GM13976 (cell line): Measurements from ENCODE around the gene POLR2L.

ENCODE experiments used
- DNase-seq: peaks from one replicate; pipeline ENCODE4 v3.0.0; 2012; ENCODE audit warnings: low spot score
- CTCF ChIP-seq: IDR thresholded peaks from 2 replicates; pipeline ENCODE4 v1.5.1; 2012; ENCODE audit warnings: borderline replicate concordance, mild to moderate bottlenecking; ENCODE audit not compliant: insufficient read depth; ENCODE audit errors: extremely low read depth, missing control alignments, control extremely low read depth
- in situ Hi-C: fragments of 300-500 bp; cut with MboI; formaldehyde crosslinking; loops from one replicate; pipeline ENCODE4 v1.12.0; 2022; ENCODE audit warnings: low sequenced_read_pairs, mixed read lengths, inconsistent platforms; ENCODE audit not compliant: unreplicated experiment

Gene POLR2L

GRCh38 chr11:839875-840617, 2.3 kb downstream of the POLR2L start:
- peak; percentile 33 for TF ChIP-seq CTCF
- in situ Hi-C loops, result loop anchor here (10.0 kb wide), 1 partner anchor 215 kb away; no protein-coding TSS in a partner anchor
- no peak for DNase-seq

DNA sequence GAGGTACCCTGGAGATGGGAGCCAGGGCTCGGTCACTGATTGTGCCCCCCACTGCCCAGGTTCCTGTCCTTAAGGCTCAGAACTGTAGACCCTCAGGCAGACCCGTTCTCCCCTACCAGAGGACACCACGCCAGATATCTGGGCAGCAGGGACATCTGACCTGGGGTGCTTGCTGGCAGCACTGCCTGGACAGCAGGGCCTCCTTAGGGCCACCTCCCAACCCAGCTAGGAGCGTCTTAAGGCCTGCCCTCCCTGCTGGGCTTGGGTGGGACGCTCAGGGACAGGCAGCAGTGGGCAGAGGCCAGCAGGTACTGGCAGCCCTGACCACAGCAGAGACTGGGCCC, 3.1 kb downstream of the POLR2L start:
- in situ Hi-C loops, result no loop called here
- no peak for TF ChIP-seq CTCF
- DNase-seq, result no peak

GRCh38 chr11:838441-839279, 3.7 kb downstream of the POLR2L start:
- TF ChIP-seq CTCF, result no peak
- no peak for DNase-seq
- in situ Hi-C loops, result no loop called here

DNA sequence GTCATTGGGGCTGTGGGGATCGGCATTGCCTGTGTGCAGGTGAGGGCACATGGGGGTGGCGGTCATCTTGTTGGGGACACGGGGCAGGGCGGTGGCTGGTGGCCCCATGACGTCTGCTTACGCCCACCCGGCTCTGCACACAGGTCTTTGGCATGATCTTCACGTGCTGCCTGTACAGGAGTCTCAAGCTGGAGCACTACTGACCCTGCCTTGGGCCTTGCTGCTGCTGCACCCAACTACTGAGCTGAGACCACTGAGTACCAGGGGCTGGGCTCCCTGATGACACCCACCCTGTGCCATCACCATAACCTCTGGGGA, 4.4 kb downstream of the POLR2L start:
- no peak for TF ChIP-seq CTCF
- no peak for DNase-seq
- in situ Hi-C loops, result no loop called here

DNA sequence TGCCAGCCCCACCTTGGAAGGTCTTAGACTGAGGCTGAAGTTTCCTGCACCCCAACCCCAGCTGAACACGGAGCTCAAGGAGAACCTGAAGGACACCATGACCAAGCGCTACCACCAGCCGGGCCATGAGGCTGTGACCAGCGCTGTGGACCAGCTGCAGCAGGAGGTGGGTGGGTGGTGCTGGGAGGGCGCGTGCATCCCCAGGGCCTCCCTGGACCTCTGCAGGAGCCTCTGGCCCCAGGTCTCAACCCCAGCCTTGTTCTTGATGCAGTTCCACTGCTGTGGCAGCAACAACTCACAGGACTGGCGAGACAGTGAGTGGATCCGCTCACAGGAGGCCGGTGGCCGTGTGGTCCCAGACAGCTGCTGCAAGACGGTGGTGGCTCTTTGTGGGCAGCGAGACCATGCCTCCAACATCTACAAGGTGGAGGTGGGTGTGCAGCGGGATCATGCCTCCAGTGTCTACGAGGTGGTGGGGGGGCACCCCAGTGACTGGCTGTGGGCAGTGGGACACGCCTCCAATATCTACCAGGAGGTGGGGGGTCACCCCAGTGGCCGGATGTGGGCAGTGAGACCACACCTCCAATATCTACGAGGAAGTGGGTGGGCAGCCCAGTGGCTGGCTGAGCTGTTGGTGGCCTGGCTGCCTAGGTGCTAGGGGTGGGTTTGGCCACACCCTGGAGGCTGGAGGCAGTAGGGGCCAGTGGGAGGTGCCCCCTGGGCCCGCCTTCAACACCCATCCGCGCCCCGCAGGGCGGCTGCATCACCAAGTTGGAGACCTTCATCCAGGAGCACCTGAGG, 4.9 kb downstream of the POLR2L start:
- DNase-seq, result no peak
- no peak for TF ChIP-seq CTCF
- in situ Hi-C loops, result no loop called here

- no peak for TF ChIP-seq CTCF
- in situ Hi-C loops, result no loop called here
- no peak for DNase-seq
These were observed 5.6 kb downstream of the POLR2L start for GRCh38 chr11:836700-837099.
